T1000 (cell line): ENCODE measurements around the gene NRGN.

ENCODE experiments used
- DNase-seq: peaks from one replicate; lab custom pipeline; 2025; ENCODE audit warnings: mixed read lengths; lab: John Stamatoyannopoulos, UW

NRGN gene

GRCh38 chr11:124740277-124740882 is 638 bp downstream of the NRGN start:
- DNase-seq = peak; percentile 16

- no peak for DNase-seq
Observed at GRCh38 chr11:124742555-124742954, 2.8 kb downstream of the NRGN start.

- DNase-seq = no peak
Observed at GRCh38 chr11:124743050-124743449, 3.3 kb downstream of the NRGN start.

GRCh38 chr11:124745270-124745834 is 5.6 kb downstream of the NRGN start:
- no peak for DNase-seq

- no peak for DNase-seq
Observed at GRCh38 chr11:124745835-124746620, 6.3 kb downstream of the NRGN start.

- DNase-seq = no peak
Observed at GRCh38 chr11:124746621-124747243, 7.0 kb downstream of the NRGN start.

- no peak for DNase-seq
Observed at GRCh38 chr11:124747406-124748099, 7.8 kb downstream of the NRGN start.

GRCh38 chr11:124748100-124748418 is 8.3 kb downstream of the NRGN start:
- DNase-seq = no peak

- no peak for DNase-seq
Observed at GRCh38 chr11:124748481-124749343, 9.0 kb downstream of the NRGN start.

- no peak for DNase-seq
Observed at GRCh38 chr11:124749912-124750311, 10.2 kb downstream of the NRGN start.

- DNase-seq = no peak
Observed at GRCh38 chr11:124751391-124751740, 11.6 kb downstream of the NRGN start.

GRCh38 chr11:124751741-124752470 is 12.2 kb downstream of the NRGN start, which contains the start of gene VSIG2:
Gene VSIG2, minus strand, starts transcription at chr11:124752255. Its CDS starts 118 bp downstream, at chr11:124752137.
- no peak for DNase-seq

- DNase-seq = no peak
Observed at GRCh38 chr11:124752471-124753102, 12.8 kb downstream of the NRGN start.

- DNase-seq = no peak
Observed at GRCh38 chr11:124753205-124753604, 13.5 kb downstream of the NRGN start.

GRCh38 chr11:124753624-124754023 is 13.9 kb downstream of the NRGN start:
- no peak for DNase-seq

GRCh38 chr11:124754309-124754708 is 14.6 kb downstream of the NRGN start:
- no peak for DNase-seq

GRCh38 chr11:124754710-124755109 is 15.0 kb downstream of the NRGN start:
- no peak for DNase-seq

GRCh38 chr11:124756033-124756752 is 16.5 kb downstream of the NRGN start:
- no peak for DNase-seq

- no peak for DNase-seq
Observed at GRCh38 chr11:124756753-124757227, 17.0 kb downstream of the NRGN start.
